Hepatocyte (in vitro differentiated cells): ENCODE measurements around the gene RESF1. TPM values are rescaled to one million over a fixed set of nuclear protein-coding genes. Genes with fewer than 3 reads are reported as not detected.

Experiments
- DNase-seq: peaks from one replicate; pipeline ENCODE4 v3.0.0-alpha.2; 2016; ENCODE audit warnings: low spot score
- H2AFZ ChIP-seq: fragments of 200-600 bp; sonication (generic); 2 replicates; pipeline ENCODE4 v1.6.0; 2016; ENCODE audit warnings: antibody characterized with exemption, mild to moderate bottlenecking
- H3K27ac ChIP-seq: fragments of 200-600 bp; sonication (generic); 2 replicates; pipeline ENCODE4 v1.5.1; 2016; ENCODE audit warnings: mild to moderate bottlenecking
- H3K27me3 ChIP-seq: fragments of 200-600 bp; sonication (generic); 2 replicates; pipeline ENCODE4 v1.6.1; 2016
- H3K36me3 ChIP-seq: fragments of 200-600 bp; sonication (generic); replicated peaks from 2 replicates; pipeline ENCODE4 v1.5.1; 2016; ENCODE audit warnings: low read depth; ENCODE audit not compliant: insufficient read depth
- H3K4me1 ChIP-seq: fragments of 200-600 bp; sonication (generic); 2 replicates; pipeline ENCODE4 v1.5.1; 2016; ENCODE audit warnings: mild to moderate bottlenecking, moderate library complexity; ENCODE audit not compliant: insufficient read depth
- H3K4me2 ChIP-seq: fragments of 200-600 bp; sonication (generic); 2 replicates; pipeline ENCODE4 v1.6.0; 2016
- H3K4me3 ChIP-seq: fragments of 200-600 bp; sonication (generic); 2 replicates; pipeline ENCODE4 v1.5.1; 2016; ENCODE audit warnings: mild to moderate bottlenecking
- H3K79me2 ChIP-seq: fragments of 200-600 bp; sonication (generic); 2 replicates; pipeline ENCODE4 v1.6.0; 2017; ENCODE audit warnings: mild to moderate bottlenecking
- H3K9me2 ChIP-seq: fragments of 200-600 bp; sonication (generic); replicated peaks from 2 replicates; pipeline ENCODE4 v1.6.0; 2017; ENCODE audit warnings: mild to moderate bottlenecking; ENCODE audit not compliant: insufficient read depth
- H3K9me3 ChIP-seq: fragments of 200-600 bp; sonication (generic); 2 replicates; pipeline ENCODE4 v1.5.1; 2016; ENCODE audit warnings: low read depth, mild to moderate bottlenecking
- H4K20me1 ChIP-seq: fragments of 200-600 bp; sonication (generic); 2 replicates; pipeline ENCODE4 v1.6.0; 2016; ENCODE audit warnings: mild to moderate bottlenecking; ENCODE audit not compliant: insufficient read depth, poor library complexity, severe bottlenecking
- CTCF ChIP-seq: fragments of 200-600 bp; sonication (generic); IDR thresholded peaks from 2 replicates; pipeline ENCODE4 v1.5.1; 2016; ENCODE audit warnings: antibody characterized with exemption, mild to moderate bottlenecking; ENCODE audit not compliant: poor library complexity
- EZH2 ChIP-seq: fragments of 200-600 bp; sonication (generic); IDR thresholded peaks from 2 replicates; pipeline ENCODE4 v1.6.1; 2016; ENCODE audit warnings: antibody characterized with exemption, mild to moderate bottlenecking, borderline replicate concordance
- EZH2phosphoT487 ChIP-seq: fragments of 200-600 bp; sonication (generic); IDR thresholded peaks from one replicate; pipeline ENCODE4 v1.6.1; 2018; ENCODE audit warnings: antibody characterized with exemption, mild to moderate bottlenecking, low read depth, moderate library complexity; ENCODE audit not compliant: unreplicated experiment, severe bottlenecking
- WGBS: methylation state at CpG from one replicate; pipeline ENCODE4 v1.1.6; 2016; ENCODE audit warnings: low lambda C conversion rate; ENCODE audit errors: missing lambda C conversion rate; 5-methylcytosine and 5-hydroxymethylcytosine counted together
- polyA plus RNA-seq: library from polyadenylated mRNA; unstranded; fragments of >200 nt; fragmentation: Nextera tagmentation; extraction: Ambion mirVana; gene quantifications from 2 replicates; pipeline ENCODE4 v1.2.1, GENCODE V29; 2016
- total RNA-seq: library from RNA; depleted of rRNA; stranded (reverse); fragments of >200 nt; gene quantifications from 2 replicates; pipeline ENCODE4 v1.2.3, GENCODE V29; 2014

RESF1 gene
- total and polyA plus RNA-seq, 2 experiments from 2014 or later, result 28.8 to 63.8 TPM

DNA sequence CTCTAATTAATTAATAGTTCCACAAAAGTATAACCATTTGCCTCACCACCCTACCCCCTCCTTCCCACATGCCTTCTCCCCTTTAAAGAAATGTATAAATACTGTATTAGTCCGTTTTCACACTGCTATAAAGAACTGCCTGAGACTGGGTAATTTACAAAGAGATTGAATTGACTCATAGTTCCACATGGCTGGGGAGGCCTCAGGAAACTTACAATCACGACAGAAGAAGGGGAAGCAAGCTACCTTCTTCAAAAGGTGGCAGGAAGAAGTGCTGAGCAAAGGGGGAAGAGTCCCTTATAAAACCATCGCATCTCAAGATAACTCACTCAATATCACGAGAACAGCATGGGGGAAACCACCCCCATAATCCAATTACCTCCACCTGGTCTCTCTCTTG, 8.2 kb upstream of the RESF1 start:
- Histone ChIP-seq H3K36me3 (no peaks in the 10 kb centered on the region), H3K27me3 (no peaks in the 10 kb centered on the region), H2AFZ (no peak overlapping the region), H3K4me3 (no peak overlapping the region), H3K4me1 (no peaks in the 10 kb centered on the region), H3K79me2 (no peaks in the 10 kb centered on the region), H3K4me2 (no peak overlapping the region), H4K20me1 (no peaks in the 10 kb centered on the region), H3K9me3 (peaks cover 9% of the 10 kb centered on the region), H3K27ac (no peak overlapping the region), H3K9me2 (no peaks in the 10 kb centered on the region)
- TF ChIP-seq EZH2 (no peak), EZH2phosphoT487 (no peak), CTCF (no peak)
- WGBS, result 45% methylated on average over 4 of the region's 4 CpGs
- DNase-seq, result no peak

GRCh38 chr12:31951939-31952338, 7.3 kb upstream of the RESF1 start:
- Histone ChIP-seq H3K79me2 (no peaks in the 10 kb centered on the region), H4K20me1 (no peaks in the 10 kb centered on the region), H3K9me2 (no peaks in the 10 kb centered on the region), H3K9me3 (peaks cover 9% of the 10 kb centered on the region), H3K4me3 (no peak overlapping the region), H3K27ac (no peak overlapping the region), H3K4me2 (no peak overlapping the region), H2AFZ (no peak overlapping the region), H3K4me1 (no peaks in the 10 kb centered on the region), H3K27me3 (no peaks in the 10 kb centered on the region), H3K36me3 (no peaks in the 10 kb centered on the region)
- 85% methylated on average over 2 of the region's 2 CpGs for WGBS
- no peak for DNase-seq
- TF ChIP-seq EZH2 (no peak), CTCF (no peak), EZH2phosphoT487 (no peak)

GRCh38 chr12:31952418-31952817, 6.8 kb upstream of the RESF1 start:
- Histone ChIP-seq H3K4me3 (no peak overlapping the region), H3K27me3 (no peaks in the 10 kb centered on the region), H3K9me2 (no peaks in the 10 kb centered on the region), H3K79me2 (no peaks in the 10 kb centered on the region), H3K4me1 (no peaks in the 10 kb centered on the region), H3K4me2 (peak overlapping the region; percentile 43), H3K36me3 (no peaks in the 10 kb centered on the region), H4K20me1 (no peaks in the 10 kb centered on the region), H3K27ac (peak overlapping the region; percentile 33), H2AFZ (no peak overlapping the region), H3K9me3 (peaks cover 9% of the 10 kb centered on the region)
- no peak for TF ChIP-seq CTCF
- no peak for DNase-seq
- 85% methylated on average over 5 of the region's 5 CpGs for WGBS
